ENCODE data around the gene GRIA3.
"Not testable (repeated sequence)": the region's sequence is repeated elsewhere in the genome, so short reads cannot be mapped to it uniquely, and the experiment has no call there.

- not testable (repeated sequence) for TF ChIP-seq TAF1 (IDR thresholded peaks at IDR 0.05; ENCODE audit: borderline replicate concordance, low read depth, low read length); CTCF (IDR thresholded peaks at IDR 0.05 in 2 of 3, conservative IDR thresholded peaks at IDR 0.05 in 1 of 3; ENCODE audit: control insufficient read depth in 2 of 3, extremely low read depth in 1 of 3, insufficient read depth in 1 of 3, low read depth in 3 of 3, low read length in 3 of 3); REST (IDR thresholded peaks at IDR 0.05; ENCODE audit: low read depth, low read length); HCFC1 (IDR thresholded peaks at IDR 0.05; ENCODE audit: low read length); POLR2A (IDR thresholded peaks at IDR 0.05; ENCODE audit: low read depth, low read length); HDAC6 (IDR thresholded peaks at IDR 0.05; ENCODE audit: unreplicated experiment); MLLT1 (IDR thresholded peaks at IDR 0.05); POLR2AphosphoS5 (IDR thresholded peaks at IDR 0.05; ENCODE audit: low read length); CBX5 (IDR thresholded peaks at IDR 0.05; ENCODE audit: low read depth)
Observed at GRCh38 chrX:123514279-123514640, 330.2 kb downstream of the GRIA3 start.
